GM19463 (cell line): ENCODE data around the gene USP9Y.
"Not testable (repeated sequence)": the region's sequence is repeated elsewhere in the genome, so short reads cannot be mapped to it uniquely, and the experiment has no call there.

Source experiments
- ATAC-seq: cut with Tn5 transposase; IDR thresholded peaks from one replicate; pipeline ENCODE4 v1.9.1; 2021; ENCODE audit warnings: mild to moderate bottlenecking, moderate library complexity; ENCODE audit not compliant: unreplicated experiment

USP9Y gene

GRCh38 chrY:12701181-12701695, at the start of gene USP9Y:
Gene USP9Y (plus strand): TSS chrY:12701231. CDS start chrY:12709448, 8,217 bp downstream.
- no peak for ATAC-seq

DNA sequence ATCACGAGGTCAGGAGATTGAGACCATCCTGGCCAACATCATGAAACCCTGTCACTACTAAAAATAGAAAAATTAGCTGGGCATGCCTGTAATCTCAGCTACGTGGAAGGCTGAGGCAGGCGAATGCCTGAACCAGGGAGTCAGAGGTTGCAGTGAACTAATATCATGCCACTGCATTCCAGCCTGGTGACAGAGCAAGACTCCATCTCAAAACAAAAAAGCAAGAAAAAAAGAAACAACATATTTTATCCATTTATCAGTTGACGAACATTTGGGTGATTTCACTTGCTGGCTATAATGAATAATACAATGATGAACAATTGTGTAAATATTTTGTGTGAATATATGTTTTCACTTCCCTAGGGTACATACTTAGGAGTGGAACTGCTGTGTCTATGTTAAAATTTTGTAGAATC, 49.4 kb upstream of the USP9Y start:
- ATAC-seq = no peak

DNA sequence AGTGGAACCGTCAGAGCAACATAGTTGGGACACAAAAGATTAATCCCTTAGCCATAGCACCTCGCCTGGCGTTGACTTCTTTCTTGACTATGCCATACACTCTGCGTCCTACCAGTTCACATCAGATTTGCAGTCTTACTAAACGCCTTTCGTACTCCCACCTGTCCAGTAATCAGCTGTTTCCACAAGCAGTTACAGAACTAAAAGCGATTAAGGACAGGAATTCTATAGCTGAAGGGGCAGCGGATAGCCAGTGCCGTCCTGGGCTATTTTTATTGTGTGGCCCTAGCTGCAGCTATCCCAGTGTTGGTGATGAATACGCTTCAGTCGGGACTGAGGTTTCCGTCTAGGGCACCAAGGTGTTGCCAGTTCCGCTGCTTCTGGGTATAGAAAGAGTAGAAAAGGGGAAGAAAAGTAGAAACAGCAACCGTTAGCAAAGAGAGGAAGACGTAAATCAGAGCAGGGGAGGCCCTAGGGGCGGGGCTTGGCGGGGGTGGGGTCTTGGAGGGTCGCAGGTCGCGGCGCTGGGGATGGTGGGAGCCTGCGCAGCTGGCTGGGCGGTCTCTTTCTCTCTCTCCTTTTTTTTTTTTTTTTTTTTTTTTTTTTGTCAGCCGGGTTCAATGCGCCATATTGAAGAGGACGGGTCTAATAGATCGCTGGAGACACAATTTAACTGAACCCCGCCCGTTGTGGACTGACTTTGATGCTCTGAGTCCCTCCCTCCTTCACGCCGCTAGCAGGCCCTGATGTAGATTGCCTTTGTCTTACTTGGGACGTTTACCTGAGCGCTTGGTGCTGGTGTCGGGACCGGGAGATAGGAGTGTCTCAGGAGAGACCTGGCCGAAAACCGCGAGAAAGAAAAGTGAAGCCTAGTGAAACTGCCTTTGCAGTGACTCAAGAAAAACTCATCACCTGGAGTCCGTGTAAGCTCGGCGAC, 39.0 kb upstream of the USP9Y start:
- ATAC-seq = no peak

DNA sequence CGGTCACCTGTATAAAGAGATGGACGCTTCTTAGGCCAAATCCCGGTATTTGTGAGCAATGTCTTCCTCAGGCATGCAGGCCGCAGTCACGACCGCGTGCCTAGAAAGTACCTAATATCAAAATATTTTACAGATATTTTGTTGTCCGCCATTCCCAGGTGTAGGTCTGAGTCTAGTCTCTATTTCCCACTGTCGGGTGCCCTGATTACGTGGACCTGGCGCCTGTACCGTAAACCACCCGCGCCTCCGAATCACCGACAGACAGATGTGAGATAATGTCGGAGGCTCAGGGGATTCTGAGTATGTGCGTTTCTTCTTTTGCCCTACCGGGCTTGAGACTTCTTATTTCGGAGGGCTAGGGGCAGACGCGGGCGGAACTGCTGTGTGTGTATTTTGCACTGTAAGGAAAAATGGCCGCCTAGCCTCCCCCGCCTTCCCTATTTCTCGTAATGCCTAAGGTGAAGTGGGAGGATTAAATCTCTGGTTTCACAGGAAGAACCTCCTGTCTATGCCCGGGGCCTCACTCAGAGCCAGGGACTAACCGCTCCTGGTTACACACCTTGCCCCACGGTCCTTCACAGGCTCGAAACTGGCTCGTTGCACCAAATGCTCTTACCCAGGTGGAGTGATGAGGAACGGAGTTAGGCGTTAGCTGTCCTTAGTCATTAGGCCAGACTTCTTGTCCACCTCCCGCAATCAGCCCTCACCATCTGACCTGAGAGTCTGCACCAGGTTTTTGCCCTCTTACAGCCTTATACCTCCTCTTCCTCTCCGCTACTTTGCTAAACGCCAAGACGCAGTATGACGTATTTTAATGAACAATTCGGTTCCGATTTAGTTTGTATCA, 38.1 kb upstream of the USP9Y start:
- no peak for ATAC-seq

GRCh38 chrY:12663845-12664244, 37.2 kb upstream of the USP9Y start:
- not testable (repeated sequence) for ATAC-seq

DNA sequence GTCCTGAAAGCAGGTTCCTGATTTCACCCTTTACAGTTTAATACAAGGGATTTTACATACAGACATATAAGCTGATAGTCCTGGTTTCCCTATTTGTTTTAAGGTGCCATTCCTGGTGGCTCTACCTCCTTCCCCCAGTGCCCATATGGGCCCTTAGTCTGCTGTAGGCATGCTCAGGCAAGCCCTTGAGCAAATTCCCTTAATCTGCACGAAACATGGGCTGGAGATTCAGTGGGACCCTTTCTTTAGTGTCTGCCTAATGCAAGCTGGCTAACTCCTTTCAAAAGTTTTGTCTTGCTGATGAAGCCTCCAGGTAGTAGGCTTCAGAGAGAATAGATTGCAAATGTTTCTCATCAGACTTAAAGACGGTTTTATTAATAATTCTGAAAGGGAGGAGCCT, 22.9 kb upstream of the USP9Y start:
- ATAC-seq = no peak

GRCh38 chrY:12681535-12681934, 19.5 kb upstream of the USP9Y start:
- ATAC-seq = no peak

GRCh38 chrY:12688337-12688736, 12.7 kb upstream of the USP9Y start:
- ATAC-seq = no peak

- no peak for ATAC-seq
Measured at GRCh38 chrY:12700087-12700486, 944 bp upstream of the USP9Y start.

- no peak for ATAC-seq
Measured at GRCh38 chrY:12702174-12702573, 1.1 kb downstream of the USP9Y start.

DNA sequence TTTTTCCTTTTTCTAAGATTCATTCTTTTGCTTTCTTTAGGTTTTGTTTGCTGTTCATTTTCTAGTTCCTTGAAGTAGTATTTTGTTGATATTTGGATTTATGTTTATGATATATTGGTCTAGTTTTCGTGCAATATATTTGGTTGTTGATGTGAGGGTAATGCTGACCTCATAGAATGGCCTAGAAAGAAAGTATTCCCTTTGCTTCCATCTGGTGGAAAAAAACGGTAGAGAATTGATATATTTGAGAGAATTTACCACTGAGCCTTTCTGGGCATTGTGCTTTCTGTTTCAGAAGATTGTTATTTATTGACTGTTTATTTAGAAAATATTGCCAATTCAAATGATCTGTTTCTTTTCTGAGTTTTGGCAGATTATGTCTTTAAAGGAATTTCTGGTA, 9.4 kb downstream of the USP9Y start:
- ATAC-seq = no peak

GRCh38 chrY:12715376-12715775, 14.3 kb downstream of the USP9Y start:
- no peak for ATAC-seq

- ATAC-seq = no peak
Measured at GRCh38 chrY:12729746-12730145, 28.7 kb downstream of the USP9Y start.

DNA sequence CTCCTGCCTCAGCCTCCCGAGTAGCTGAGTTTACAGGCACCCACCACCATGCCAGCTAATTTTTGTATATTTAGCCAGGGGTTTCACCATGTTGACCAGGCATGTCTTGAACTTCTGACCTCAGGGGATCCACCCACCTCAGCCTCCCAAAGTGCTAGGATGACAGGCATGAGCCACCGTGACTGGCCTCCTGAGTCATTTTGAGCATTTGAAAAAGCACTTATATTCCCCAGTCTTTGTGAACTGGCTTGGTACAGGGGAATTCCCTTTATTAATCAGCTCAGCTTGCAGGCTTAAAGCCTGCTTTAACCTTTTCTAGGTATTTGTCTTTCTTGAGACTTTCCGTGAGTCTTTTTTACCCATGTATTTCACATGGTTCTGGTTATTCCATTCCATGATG, 32.6 kb downstream of the USP9Y start:
- no peak for ATAC-seq

DNA sequence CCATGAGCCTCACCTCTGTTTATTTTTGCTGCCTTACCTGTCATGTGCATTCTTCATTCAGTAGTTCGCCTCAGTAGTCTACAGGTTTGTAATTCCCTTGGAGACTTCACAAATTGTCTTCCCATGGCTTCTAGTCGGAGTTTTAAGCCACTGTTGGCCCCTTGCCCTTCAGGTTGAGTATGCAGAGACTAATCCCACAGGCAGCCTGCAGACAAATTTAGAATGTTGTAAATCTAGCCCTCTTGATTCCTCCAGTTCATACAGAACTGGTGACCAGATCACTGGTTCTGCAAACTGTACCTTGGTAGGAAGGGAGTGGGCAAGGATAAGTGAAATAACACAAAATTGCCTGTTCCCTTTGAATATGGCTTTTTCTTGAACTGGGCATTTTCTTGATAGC, 33.0 kb downstream of the USP9Y start:
- ATAC-seq = no peak

DNA sequence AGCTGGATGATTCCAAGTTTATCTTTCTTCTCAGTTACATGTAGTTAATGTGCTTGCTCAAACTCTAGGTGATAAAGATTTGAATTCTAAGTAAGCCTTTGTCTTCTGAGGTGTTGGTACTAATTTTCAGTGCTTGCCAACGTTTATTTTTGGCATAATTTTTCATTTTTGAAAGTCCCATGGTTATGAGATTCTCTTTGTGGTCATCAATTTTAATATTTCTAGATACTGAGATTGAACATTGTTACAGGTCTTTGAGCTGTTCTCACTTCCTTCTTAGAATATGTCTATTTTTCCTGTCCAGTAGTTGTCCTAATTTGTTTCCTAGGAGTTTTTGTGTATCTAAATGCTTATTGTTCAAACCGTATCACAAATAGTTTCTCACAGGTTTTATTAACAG, 40.4 kb downstream of the USP9Y start:
- ATAC-seq = no peak

- ATAC-seq = no peak
Measured at GRCh38 chrY:12742725-12743124, 41.7 kb downstream of the USP9Y start.

DNA sequence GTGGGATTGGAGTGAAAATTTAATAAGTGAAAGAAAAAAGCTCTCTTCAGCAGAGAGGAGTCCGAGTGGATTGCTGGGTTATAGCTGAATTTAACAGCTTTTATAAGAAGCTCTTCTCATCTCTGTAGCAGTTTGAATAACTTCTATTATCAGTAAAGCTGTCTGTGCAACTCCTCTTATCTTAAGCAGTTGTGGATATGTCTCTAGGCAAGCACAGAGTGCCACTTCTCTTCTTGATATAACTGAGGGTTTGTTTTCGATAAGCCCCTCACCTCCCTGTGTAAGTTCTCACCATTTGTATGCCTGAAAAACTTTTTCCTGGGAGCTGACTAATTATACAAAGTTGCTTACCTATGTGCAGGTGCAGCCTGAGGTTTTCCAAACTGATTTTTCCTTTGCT, 43.1 kb downstream of the USP9Y start:
- no peak for ATAC-seq

DNA sequence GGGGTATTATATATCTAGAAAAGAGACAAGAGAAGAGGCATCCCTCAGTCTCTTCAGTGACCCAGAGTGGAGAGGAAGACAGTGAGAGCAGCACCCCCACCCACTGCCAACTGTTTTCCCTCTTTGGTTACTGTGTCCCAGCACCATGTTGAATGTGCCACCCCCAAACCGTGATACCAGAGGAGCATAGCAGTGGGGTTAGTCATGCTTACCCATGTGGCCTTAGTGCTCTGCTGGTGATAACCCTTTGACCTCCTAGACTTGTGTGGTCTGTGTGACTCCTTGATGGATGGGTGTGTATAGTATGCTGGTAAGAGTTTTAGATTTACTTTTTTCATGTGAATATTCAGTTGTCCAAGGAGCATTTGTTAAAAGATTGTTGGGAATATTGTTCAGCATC, 48.3 kb downstream of the USP9Y start:
- ATAC-seq = no peak

DNA sequence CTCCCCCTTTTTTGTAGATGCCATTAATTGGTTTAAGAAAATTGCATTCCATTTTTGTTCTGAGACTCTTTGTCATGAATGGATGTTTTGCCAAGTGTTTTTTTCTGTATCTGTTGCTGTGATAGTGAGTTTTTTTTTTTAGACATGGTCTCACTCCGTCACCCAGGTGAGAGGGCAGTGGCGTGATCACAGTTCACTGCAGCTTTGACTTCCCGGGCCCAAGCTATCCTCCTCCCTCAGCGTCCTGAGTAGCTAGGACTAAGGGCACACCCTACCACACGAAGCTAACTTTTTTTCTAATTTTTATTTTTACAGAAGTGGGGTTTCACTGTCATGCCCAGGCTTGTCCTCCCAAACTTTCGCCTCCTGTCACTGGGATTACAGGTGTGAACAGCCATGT, 51.8 kb downstream of the USP9Y start:
- no peak for ATAC-seq

DNA sequence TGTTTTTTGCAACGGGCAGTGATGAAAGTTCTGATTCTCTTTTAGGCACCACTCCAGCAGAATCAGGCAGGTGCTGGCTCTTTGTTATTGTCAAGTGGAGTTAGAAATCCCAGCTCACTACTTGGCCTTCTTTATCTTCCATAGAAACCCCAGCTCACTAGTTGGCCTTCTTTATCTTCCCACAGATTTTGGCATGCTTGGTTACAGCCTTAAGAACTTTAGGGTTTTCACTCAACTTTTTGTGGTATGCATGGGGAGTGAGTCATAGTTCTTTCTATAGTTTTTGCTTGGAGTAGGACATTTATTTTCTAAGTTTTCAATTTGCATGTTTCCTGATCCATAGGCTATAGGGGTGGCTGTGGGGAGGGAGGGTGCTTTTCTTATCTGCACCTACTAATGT, 55.0 kb downstream of the USP9Y start:
- no peak for ATAC-seq

DNA sequence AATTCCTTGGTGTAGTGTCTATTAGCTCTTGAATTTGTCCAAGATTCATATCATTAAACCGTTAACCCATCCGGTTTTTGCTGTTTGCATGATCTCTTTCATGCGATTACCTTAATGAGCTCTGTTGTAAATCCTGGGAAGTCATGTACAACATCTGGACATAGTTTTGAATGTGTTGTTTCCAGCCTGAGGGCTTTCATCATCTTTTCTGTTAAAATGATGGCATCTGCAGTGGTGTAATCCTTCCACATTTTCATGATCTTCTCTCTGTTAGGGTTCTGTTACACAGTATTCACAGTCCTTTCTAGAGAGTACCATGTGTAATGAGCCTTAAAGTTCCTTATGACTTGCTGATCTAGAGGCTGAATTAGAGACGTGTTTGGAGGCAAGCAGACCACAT, 64.9 kb downstream of the USP9Y start:
- ATAC-seq = no peak
